ENCODE results near the gene SHH. TPM values are rescaled to one million over a fixed set of nuclear protein-coding genes. Genes with fewer than 3 reads are reported as not detected.

Gene SHH
- total and polyA plus RNA-seq, 5 donors from 2014 or later = 0.06 to 0.32 TPM; not detected in 3

DNA sequence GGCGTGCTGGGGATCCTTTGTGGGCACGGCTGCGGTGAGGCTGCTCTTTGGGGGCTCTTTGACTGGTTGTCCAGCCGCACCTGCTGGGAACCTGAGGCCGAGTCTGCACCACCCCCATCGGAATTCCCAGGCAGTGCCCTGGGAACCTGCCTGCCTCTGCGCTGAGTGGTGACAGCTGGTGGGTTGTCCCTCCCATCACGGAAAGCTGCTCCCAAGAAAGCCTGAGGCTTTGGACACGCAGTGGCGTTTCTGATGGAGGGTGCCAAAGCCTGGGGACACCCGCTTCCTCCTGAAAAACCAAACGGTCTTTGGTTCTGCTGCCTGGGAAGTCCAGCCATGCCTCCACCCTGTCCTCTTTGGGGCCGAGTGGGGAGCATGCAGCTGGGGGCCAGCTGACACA lies 21.4 kb upstream of the SHH start:
- no peaks in the 10 kb centered on the region for H3K4me1 ChIP-seq (ENCODE audit: control insufficient read depth, insufficient read depth, low read length, poor library complexity, severe bottlenecking)
- H3K36me3 ChIP-seq (ENCODE audit: control insufficient read depth, insufficient read depth, low read length) = no peaks in the 10 kb centered on the region
- Mint-ChIP-seq H3K27me3 (no peaks in the 10 kb centered on the region), H3K4me1 (no peaks in the 10 kb centered on the region), H3K36me3 (no peaks in the 10 kb centered on the region), H3K9me3 (peaks cover 0 to 1% (median 0%) of the 10 kb centered on the region in 7 donors), H3K4me3 (no peak overlapping the region), H3K27ac (no peak overlapping the region)
- H3K9me3 ChIP-seq (ENCODE audit: control insufficient read depth in 2 of 2, low read length in 2 of 2) = no peaks in the 10 kb centered on the region
- H3K27me3 ChIP-seq (ENCODE audit: control insufficient read depth, insufficient read depth, low read length) = no peaks in the 10 kb centered on the region
- no peak overlapping the region for H3K27ac ChIP-seq (ENCODE audit: insufficient read depth, low read length, poor library complexity, severe bottlenecking)
- H3K4me3 ChIP-seq (ENCODE audit: low read depth, low read length) = no peak overlapping the region
- DNase-seq = no peak
- ATAC-seq (ENCODE audit: low read depth in 2 of 2) = no peak

DNA sequence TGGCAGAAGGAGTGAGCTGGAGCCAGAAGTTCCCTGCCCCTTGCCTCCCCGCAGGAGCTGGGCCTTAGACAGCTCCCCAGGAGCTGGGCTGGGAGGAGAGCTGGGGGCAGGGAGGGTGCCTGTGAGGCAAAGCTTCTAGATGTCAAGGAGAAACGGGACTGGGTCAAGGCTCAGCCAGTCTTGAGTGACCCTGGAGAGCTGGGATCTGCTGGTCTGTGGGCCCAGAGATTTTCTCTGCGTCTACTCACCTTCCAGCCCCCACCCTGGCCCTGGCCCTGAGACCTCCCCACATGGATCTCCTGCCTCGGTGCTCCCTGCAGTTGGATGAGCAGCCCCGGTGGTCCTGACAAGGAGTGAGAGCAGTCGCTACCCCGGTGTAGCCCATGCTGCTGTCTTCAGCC lies 20.3 kb upstream of the SHH start:
- no peaks in the 10 kb centered on the region for H3K4me1 Mint-ChIP-seq
- no peaks in the 10 kb centered on the region for H3K36me3 Mint-ChIP-seq
- H3K9me3 Mint-ChIP-seq = peaks cover 0 to 1% (median 0%) of the 10 kb centered on the region in 7 donors

GRCh38 chr7:155831807-155832524 lies 19.7 kb upstream of the SHH start:
- Histone ChIP-seq H3K4me3 (ENCODE audit: low read depth, low read length) (no peak overlapping the region), H3K27me3 (ENCODE audit: control insufficient read depth, insufficient read depth, low read length) (no peaks in the 10 kb centered on the region), H3K4me1 (ENCODE audit: control insufficient read depth, insufficient read depth, low read length, poor library complexity, severe bottlenecking) (no peaks in the 10 kb centered on the region), H3K27ac (ENCODE audit: insufficient read depth, low read length, poor library complexity, severe bottlenecking) (no peak overlapping the region), H3K9me3 (ENCODE audit: control insufficient read depth in 2 of 2, low read length in 2 of 2) (no peaks in the 10 kb centered on the region), H3K36me3 (ENCODE audit: control insufficient read depth, insufficient read depth, low read length) (no peaks in the 10 kb centered on the region)
- no peaks in the 10 kb centered on the region for H3K4me1 Mint-ChIP-seq
- peaks cover 0 to 1% (median 0%) of the 10 kb centered on the region in 7 donors for H3K9me3 Mint-ChIP-seq
- no peaks in the 10 kb centered on the region for H3K36me3 Mint-ChIP-seq
- no peak overlapping the region for H3K27ac Mint-ChIP-seq
- DNase-seq (no peak), ATAC-seq (ENCODE audit: low read depth in 2 of 2) (no peak)
- H3K27me3 Mint-ChIP-seq = no peaks in the 10 kb centered on the region
- no peak overlapping the region for H3K4me3 Mint-ChIP-seq

More for the DNA sequence above, 20.3 kb upstream of the SHH start:
- H3K4me1 ChIP-seq (ENCODE audit: control insufficient read depth, insufficient read depth, low read length, poor library complexity, severe bottlenecking) = no peaks in the 10 kb centered on the region
- no peak for DNase-seq
- no peak overlapping the region for H3K4me3 ChIP-seq (ENCODE audit: low read depth, low read length)
- no peaks in the 10 kb centered on the region for H3K36me3 ChIP-seq (ENCODE audit: control insufficient read depth, insufficient read depth, low read length)
- no peaks in the 10 kb centered on the region for H3K27me3 ChIP-seq (ENCODE audit: control insufficient read depth, insufficient read depth, low read length)
- no peaks in the 10 kb centered on the region for H3K9me3 ChIP-seq (ENCODE audit: control insufficient read depth in 2 of 2, low read length in 2 of 2)
- no peak overlapping the region for H3K27ac ChIP-seq (ENCODE audit: insufficient read depth, low read length, poor library complexity, severe bottlenecking)
- H3K4me3 Mint-ChIP-seq = no peak overlapping the region
- ATAC-seq (ENCODE audit: low read depth in 2 of 2) = no peak
- no peak overlapping the region for H3K27ac Mint-ChIP-seq
- H3K27me3 Mint-ChIP-seq = no peaks in the 10 kb centered on the region

DNA sequence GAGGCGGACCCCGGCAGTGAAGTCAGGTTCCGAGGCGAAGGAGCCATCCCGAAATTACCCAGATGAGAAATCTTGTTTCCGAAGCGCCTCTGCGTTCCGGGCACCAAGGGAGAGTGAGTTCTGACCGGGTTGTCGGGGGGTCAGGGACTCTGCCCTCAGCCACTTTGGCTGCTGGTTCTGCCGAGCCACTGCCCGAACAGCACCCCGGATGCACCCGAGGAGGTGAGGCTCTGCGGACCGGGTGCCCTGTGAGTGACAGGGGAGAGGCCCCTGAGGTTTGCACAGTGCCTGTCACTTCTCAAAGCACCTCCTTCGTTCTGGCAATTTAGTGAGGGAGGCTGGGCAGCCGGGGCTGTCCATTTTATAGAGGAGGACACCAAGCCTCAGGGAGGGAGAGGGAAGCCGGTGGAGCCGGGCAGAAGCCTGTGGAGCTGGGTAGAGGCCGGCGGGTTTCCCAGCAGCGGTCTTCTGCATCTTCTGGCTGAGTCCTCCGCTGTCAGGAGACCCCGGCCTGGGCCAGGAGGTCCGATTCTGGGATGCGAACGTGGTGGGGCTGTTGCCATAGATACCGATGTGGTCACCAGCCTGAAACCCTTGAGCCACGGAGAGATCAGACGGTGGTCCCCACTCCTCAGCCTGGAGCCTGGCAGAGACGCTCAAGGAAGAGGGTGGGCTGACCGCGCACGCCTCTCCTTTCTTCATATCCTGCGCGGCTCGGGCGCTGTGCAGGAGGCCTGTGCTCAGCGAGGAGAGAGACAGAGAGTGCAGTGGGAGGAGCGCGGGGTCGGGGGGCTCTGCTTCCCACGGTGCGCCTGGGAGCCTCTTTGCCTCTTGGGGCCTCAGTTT lies 18.9 kb upstream of the SHH start:
- H3K9me3 Mint-ChIP-seq = peaks cover 0 to 1% (median 0%) of the 10 kb centered on the region in 7 donors
- H3K27me3 Mint-ChIP-seq = no peaks in the 10 kb centered on the region
- Histone ChIP-seq H3K36me3 (ENCODE audit: control insufficient read depth, insufficient read depth, low read length) (no peaks in the 10 kb centered on the region), H3K27ac (ENCODE audit: insufficient read depth, low read length, poor library complexity, severe bottlenecking) (no peak overlapping the region), H3K4me3 (ENCODE audit: low read depth, low read length) (no peak overlapping the region), H3K27me3 (ENCODE audit: control insufficient read depth, insufficient read depth, low read length) (no peaks in the 10 kb centered on the region), H3K9me3 (ENCODE audit: control insufficient read depth in 2 of 2, low read length in 2 of 2) (no peaks in the 10 kb centered on the region), H3K4me1 (ENCODE audit: control insufficient read depth, insufficient read depth, low read length, poor library complexity, severe bottlenecking) (no peaks in the 10 kb centered on the region)
- DNase-seq = no peak
- H3K4me1 Mint-ChIP-seq = no peaks in the 10 kb centered on the region
- H3K36me3 Mint-ChIP-seq = no peaks in the 10 kb centered on the region
- no peak for ATAC-seq (ENCODE audit: low read depth in 2 of 2)
- no peak overlapping the region for H3K27ac Mint-ChIP-seq
- no peak overlapping the region for H3K4me3 Mint-ChIP-seq

DNA sequence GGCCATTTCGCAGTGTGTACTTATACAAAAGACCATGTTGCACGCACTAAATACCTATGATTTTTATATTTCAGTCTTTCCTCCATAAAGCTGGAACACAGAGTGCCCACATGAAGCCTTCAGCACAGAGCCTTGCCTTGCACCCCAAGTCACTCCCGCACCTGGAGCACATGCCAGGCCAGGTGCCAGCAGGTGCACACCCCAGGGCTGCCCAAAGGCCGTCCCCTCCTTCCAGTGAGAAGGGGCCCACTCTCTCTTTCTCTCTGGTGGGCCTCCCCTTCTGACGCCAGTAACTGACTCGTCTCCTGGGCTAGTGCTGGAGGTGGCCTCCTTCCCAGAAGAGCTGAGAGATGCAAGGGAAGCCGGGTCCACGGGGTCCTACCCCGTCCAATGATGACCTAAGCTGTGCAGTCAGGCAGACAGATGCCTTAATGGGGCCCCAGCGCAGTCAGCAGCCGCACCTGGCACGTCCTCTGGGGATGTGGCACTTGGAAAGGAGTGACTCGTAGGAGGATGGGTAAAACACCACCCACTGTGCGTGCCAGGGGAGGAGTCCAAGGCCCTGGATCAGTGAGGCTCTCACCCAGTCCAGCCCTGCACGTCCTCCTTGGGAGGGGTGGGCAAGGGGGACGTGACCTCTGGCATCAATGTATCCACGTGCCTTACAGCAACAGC lies 17.7 kb upstream of the SHH start:
- Histone ChIP-seq H3K4me3 (ENCODE audit: low read depth, low read length) (no peak overlapping the region), H3K27ac (ENCODE audit: insufficient read depth, low read length, poor library complexity, severe bottlenecking) (no peak overlapping the region), H3K9me3 (ENCODE audit: control insufficient read depth in 2 of 2, low read length in 2 of 2) (no peaks in the 10 kb centered on the region), H3K4me1 (ENCODE audit: control insufficient read depth, insufficient read depth, low read length, poor library complexity, severe bottlenecking) (no peaks in the 10 kb centered on the region), H3K36me3 (ENCODE audit: control insufficient read depth, insufficient read depth, low read length) (no peaks in the 10 kb centered on the region), H3K27me3 (ENCODE audit: control insufficient read depth, insufficient read depth, low read length) (no peaks in the 10 kb centered on the region)
- Mint-ChIP-seq H3K27ac (no peak overlapping the region), H3K36me3 (no peaks in the 10 kb centered on the region), H3K4me3 (no peak overlapping the region), H3K4me1 (no peaks in the 10 kb centered on the region), H3K9me3 (peaks cover 0 to 1% (median 0%) of the 10 kb centered on the region in 7 donors), H3K27me3 (no peaks in the 10 kb centered on the region)
- ATAC-seq (ENCODE audit: low read depth in 2 of 2) (no peak), DNase-seq (no peak)

- H3K4me1 Mint-ChIP-seq = no peaks in the 10 kb centered on the region
- no peak for ATAC-seq (ENCODE audit: low read depth in 2 of 2)
- Histone ChIP-seq H3K4me1 (ENCODE audit: control insufficient read depth, insufficient read depth, low read length, poor library complexity, severe bottlenecking) (no peaks in the 10 kb centered on the region), H3K27me3 (ENCODE audit: control insufficient read depth, insufficient read depth, low read length) (no peaks in the 10 kb centered on the region), H3K9me3 (ENCODE audit: control insufficient read depth in 2 of 2, low read length in 2 of 2) (no peaks in the 10 kb centered on the region), H3K36me3 (ENCODE audit: control insufficient read depth, insufficient read depth, low read length) (no peaks in the 10 kb centered on the region), H3K4me3 (ENCODE audit: low read depth, low read length) (no peak overlapping the region), H3K27ac (ENCODE audit: insufficient read depth, low read length, poor library complexity, severe bottlenecking) (no peak overlapping the region)
- H3K27ac Mint-ChIP-seq = no peak overlapping the region
- no peak for DNase-seq
- no peaks in the 10 kb centered on the region for H3K36me3 Mint-ChIP-seq
- H3K9me3 Mint-ChIP-seq = peaks cover 0 to 1% (median 0%) of the 10 kb centered on the region in 7 donors
- H3K4me3 Mint-ChIP-seq = no peak overlapping the region
- H3K27me3 Mint-ChIP-seq = peaks cover 4% of the 10 kb centered on the region
These were observed 13.1 kb upstream of the SHH start for GRCh38 chr7:155825336-155825735.

DNA sequence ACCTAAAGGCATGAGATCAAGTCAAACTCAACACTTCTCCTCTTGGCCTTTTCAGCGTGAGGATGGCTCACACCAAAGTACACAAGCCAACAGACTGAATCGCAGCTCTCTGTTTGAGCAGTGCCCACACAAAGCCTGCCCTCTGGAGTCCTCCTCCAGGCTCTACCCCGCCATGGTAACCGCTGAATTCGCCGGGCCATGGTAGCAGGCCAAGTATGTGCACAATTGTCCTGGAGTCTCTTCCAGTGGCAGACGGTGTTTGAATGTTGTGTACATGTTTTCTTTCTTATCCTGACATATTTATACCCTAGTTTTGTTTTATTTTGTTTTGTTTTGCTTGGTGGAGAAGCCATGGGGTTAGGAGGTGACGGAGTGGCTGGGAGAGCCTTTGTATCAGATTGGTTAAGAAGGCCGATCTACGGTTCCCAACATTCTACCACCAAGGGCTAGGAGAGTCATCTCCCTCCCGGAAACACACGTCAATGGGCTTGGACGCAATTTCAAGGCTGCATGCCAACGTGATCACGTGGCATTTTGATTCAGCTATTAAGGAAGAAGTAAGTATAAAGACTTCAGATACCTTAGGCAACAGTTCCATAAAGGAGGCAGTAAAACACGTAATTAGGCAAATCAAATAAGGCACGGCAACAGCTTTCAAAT lies 12.1 kb upstream of the SHH start:
- Mint-ChIP-seq H3K4me3 (no peak overlapping the region), H3K27me3 (peaks cover 8% of the 10 kb centered on the region), H3K9me3 (peaks cover 0 to 1% (median 0%) of the 10 kb centered on the region in 7 donors), H3K4me1 (no peaks in the 10 kb centered on the region), H3K36me3 (no peaks in the 10 kb centered on the region), H3K27ac (no peak overlapping the region)
- ATAC-seq (ENCODE audit: low read depth in 2 of 2) (no peak), DNase-seq (no peak)
- H3K27ac ChIP-seq (ENCODE audit: insufficient read depth, low read length, poor library complexity, severe bottlenecking) = no peak overlapping the region
- H3K4me3 ChIP-seq (ENCODE audit: low read depth, low read length) = no peak overlapping the region
- H3K27me3 ChIP-seq (ENCODE audit: control insufficient read depth, insufficient read depth, low read length) = no peaks in the 10 kb centered on the region
- no peaks in the 10 kb centered on the region for H3K36me3 ChIP-seq (ENCODE audit: control insufficient read depth, insufficient read depth, low read length)
- no peaks in the 10 kb centered on the region for H3K9me3 ChIP-seq (ENCODE audit: control insufficient read depth in 2 of 2, low read length in 2 of 2)
- H3K4me1 ChIP-seq (ENCODE audit: control insufficient read depth, insufficient read depth, low read length, poor library complexity, severe bottlenecking) = no peaks in the 10 kb centered on the region
